ENCODE measurements around the gene PITPNC1. TPM values are rescaled to one million over a fixed set of nuclear protein-coding genes. Genes with fewer than 3 reads are reported as not detected.
"Not testable (repeated sequence)": the region's sequence is repeated elsewhere in the genome, so short reads cannot be mapped to it uniquely, and the experiment has no call there.

The PITPNC1 gene
- total and polyA plus RNA-seq, 4 experiments from 2014 or later, result 68.4 to 124 (median 89.9) TPM

DNA sequence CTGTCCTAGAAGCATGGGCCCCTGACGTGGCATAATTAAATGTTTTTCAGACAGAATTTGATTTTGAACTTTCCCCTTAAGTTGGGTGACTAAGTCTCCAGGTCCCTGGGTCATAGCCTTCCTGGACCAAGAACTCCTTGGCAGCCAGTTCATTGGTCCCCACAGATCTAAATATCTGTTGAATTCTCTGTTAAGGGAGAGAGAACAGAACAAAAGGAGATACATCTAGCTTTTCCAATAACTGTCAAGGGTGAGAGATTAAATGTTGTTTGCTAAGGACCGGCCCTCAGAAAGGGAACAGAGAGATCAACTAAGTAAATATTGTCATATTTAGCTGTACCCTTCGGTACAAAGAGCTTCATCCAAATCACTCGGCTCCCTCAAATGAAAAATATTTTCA lies 262.5 kb downstream of the PITPNC1 start:
- Histone ChIP-seq H3K9me3 (ENCODE audit: control insufficient read depth in 1 of 2, low read length in 2 of 2) (no peaks in the 10 kb centered on the region), H3K27me3 (ENCODE audit: insufficient read depth, low read length) (no peaks in the 10 kb centered on the region), H3K4me1 (ENCODE audit: insufficient read depth, low read length) (no peaks in the 10 kb centered on the region), H3K27ac (ENCODE audit: low read depth, low read length) (no peak overlapping the region), H3K4me3 (ENCODE audit: low read length in 2 of 2) (no peak overlapping the region), H3K36me3 (ENCODE audit: insufficient read depth, low read length) (peaks cover 12% of the 10 kb centered on the region)
- POLR2A ChIA-PET (ENCODE audit: partially characterized antibody), result no interaction called here
- CTCF ChIA-PET (ENCODE audit: partially characterized antibody), result interaction anchor here (1.1 to 2.0 kb wide), 3 partner anchors 9 to 12 kb away, joined by 3 to 5 read pairs (median 5); no protein-coding TSS in a partner anchor
- no peak for DNase-seq
- Mint-ChIP-seq H3K27ac (peak overlapping the region in 3 of 7 donors; percentile 31 to 47 (median 36)), H3K9me3 (no peaks in the 10 kb centered on the region), H3K27me3 (no peaks in the 10 kb centered on the region), H3K4me3 (no peak overlapping the region), H3K4me1 (peaks cover 0 to 8% (median under 1%) of the 10 kb centered on the region in 4 donors), H3K36me3 (peaks cover 15 to 44% of the 10 kb centered on the region in 2 donors)
- intact Hi-C loops (cut with micrococcal nuclease), result no loop called here

DNA sequence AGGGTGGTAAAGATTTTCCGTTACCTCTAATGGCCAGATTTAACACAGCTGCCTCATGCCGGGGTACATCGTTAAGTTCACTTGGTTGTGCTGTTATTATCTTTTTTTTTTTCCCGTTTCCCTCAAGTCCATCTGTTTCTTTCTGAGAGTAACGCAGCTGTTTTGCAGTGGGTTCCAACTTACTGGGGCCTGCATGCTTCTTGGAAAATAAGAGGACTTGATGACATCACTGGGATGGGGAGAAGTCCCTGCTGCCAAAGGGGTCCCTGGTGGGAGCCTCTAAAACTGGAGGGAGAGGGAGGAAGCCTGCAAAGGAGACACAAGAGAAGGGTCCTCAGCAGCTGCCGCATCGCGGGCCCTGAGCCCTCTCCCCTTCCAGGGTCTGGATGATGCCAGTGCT lies 262.9 kb downstream of the PITPNC1 start:
- Histone ChIP-seq H3K27me3 (ENCODE audit: insufficient read depth, low read length) (no peaks in the 10 kb centered on the region), H3K4me3 (ENCODE audit: low read length in 2 of 2) (no peak overlapping the region), H3K4me1 (ENCODE audit: insufficient read depth, low read length) (no peaks in the 10 kb centered on the region), H3K27ac (ENCODE audit: low read depth, low read length) (no peak overlapping the region), H3K36me3 (ENCODE audit: insufficient read depth, low read length) (peaks cover 12% of the 10 kb centered on the region), H3K9me3 (ENCODE audit: control insufficient read depth in 1 of 2, low read length in 2 of 2) (no peaks in the 10 kb centered on the region)
- DNase-seq, result no peak
- H3K36me3 Mint-ChIP-seq, result peaks cover 13 to 44% of the 10 kb centered on the region in 2 donors
- POLR2A ChIA-PET (ENCODE audit: partially characterized antibody), result no interaction called here
- H3K9me3 Mint-ChIP-seq, result no peaks in the 10 kb centered on the region
- CTCF ChIA-PET (ENCODE audit: partially characterized antibody), result interaction anchor here (1.1 to 2.0 kb wide), 3 partner anchors 9 to 11 kb away, joined by 3 to 5 read pairs (median 5); no protein-coding TSS in a partner anchor
- no peak overlapping the region for H3K4me3 Mint-ChIP-seq
- H3K27ac Mint-ChIP-seq, result no peak overlapping the region
- no peaks in the 10 kb centered on the region for H3K27me3 Mint-ChIP-seq
- intact Hi-C loops (cut with micrococcal nuclease), result no loop called here
- peaks cover 0 to 8% (median under 1%) of the 10 kb centered on the region in 4 donors for H3K4me1 Mint-ChIP-seq

DNA sequence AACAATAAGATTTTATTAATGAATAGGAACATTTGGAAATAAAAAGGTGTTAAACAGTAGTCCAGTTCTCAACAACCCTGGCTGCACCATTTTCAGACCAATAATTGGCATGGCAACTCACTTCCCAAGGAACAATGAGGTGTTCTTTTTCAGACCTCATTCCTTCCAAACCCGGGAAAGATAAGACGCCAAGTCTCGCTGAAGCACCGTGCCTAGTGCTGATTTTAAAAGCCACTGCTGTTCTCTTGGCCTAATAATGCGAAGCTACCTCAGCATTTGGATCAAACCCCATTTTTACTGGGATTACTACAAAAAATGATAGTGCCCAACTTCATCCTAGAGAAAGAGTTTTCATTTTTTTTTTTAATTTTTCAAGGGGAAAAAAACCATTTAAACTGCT lies 265.4 kb downstream of the PITPNC1 start:
- H3K27ac ChIP-seq (ENCODE audit: low read depth, low read length), result no peak overlapping the region
- H3K4me3 ChIP-seq (ENCODE audit: low read length in 2 of 2), result no peak overlapping the region
- intact Hi-C loops (cut with micrococcal nuclease), result no loop called here
- DNase-seq, result no peak
- H3K9me3 Mint-ChIP-seq, result no peaks in the 10 kb centered on the region
- no peak overlapping the region for H3K4me3 Mint-ChIP-seq
- H3K9me3 ChIP-seq (ENCODE audit: control insufficient read depth in 1 of 2, low read length in 2 of 2), result no peaks in the 10 kb centered on the region
- no peaks in the 10 kb centered on the region for H3K27me3 Mint-ChIP-seq
- no peaks in the 10 kb centered on the region for H3K4me1 ChIP-seq (ENCODE audit: insufficient read depth, low read length)
- peaks cover 0 to 7% (median under 1%) of the 10 kb centered on the region in 4 donors for H3K4me1 Mint-ChIP-seq
- H3K36me3 Mint-ChIP-seq, result peaks cover 3 to 31% of the 10 kb centered on the region in 2 donors
- no peaks in the 10 kb centered on the region for H3K27me3 ChIP-seq (ENCODE audit: insufficient read depth, low read length)
- H3K36me3 ChIP-seq (ENCODE audit: insufficient read depth, low read length), result no peaks in the 10 kb centered on the region
- H3K27ac Mint-ChIP-seq, result no peak overlapping the region
- ChIA-PET POLR2A (ENCODE audit: partially characterized antibody) (no interaction called here), CTCF (ENCODE audit: partially characterized antibody) (no interaction called here)

DNA sequence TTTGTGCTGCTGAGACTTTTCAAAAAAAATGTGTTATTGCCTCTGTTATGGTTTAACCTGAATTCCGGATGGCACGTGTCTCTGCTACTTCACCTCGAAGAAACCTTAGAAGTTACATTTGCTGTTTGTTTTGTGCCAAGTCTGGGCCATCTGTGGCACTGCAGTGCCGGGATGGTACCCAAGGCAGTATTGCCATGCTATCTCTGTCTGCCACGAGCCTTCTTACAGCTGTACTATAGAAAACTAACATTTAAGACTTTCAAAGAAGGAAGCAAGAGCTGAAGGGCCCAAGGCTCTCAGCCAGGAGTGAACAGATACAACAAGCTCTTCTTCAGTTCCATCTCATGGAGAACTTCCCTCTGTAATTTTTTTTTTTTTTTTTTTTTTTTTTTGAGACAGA lies 267.0 kb downstream of the PITPNC1 start:
- Mint-ChIP-seq H3K27me3 (no peaks in the 10 kb centered on the region), H3K36me3 (peaks cover 0 to 21% of the 10 kb centered on the region in 2 donors), H3K4me3 (no peak overlapping the region), H3K27ac (peak overlapping the region in 2 of 7 donors; percentile 52 to 75), H3K4me1 (peaks cover 0 to 7% (median 4%) of the 10 kb centered on the region in 4 donors), H3K9me3 (no peaks in the 10 kb centered on the region)
- no peak for DNase-seq
- no peaks in the 10 kb centered on the region for H3K27me3 ChIP-seq (ENCODE audit: insufficient read depth, low read length)
- POLR2A ChIA-PET (ENCODE audit: partially characterized antibody), result no interaction called here
- H3K4me1 ChIP-seq (ENCODE audit: insufficient read depth, low read length), result no peaks in the 10 kb centered on the region
- CTCF ChIA-PET (ENCODE audit: partially characterized antibody), result interaction anchor here (0.7 kb wide), 1 partner anchor 483 kb away, joined by 4 read pairs; no protein-coding TSS in a partner anchor
- H3K27ac ChIP-seq (ENCODE audit: low read depth, low read length), result no peak overlapping the region
- intact Hi-C loops (cut with micrococcal nuclease), result no loop called here
- H3K4me3 ChIP-seq (ENCODE audit: low read length in 2 of 2), result no peak overlapping the region
- no peaks in the 10 kb centered on the region for H3K36me3 ChIP-seq (ENCODE audit: insufficient read depth, low read length)
- no peaks in the 10 kb centered on the region for H3K9me3 ChIP-seq (ENCODE audit: control insufficient read depth in 1 of 2, low read length in 2 of 2)

DNA sequence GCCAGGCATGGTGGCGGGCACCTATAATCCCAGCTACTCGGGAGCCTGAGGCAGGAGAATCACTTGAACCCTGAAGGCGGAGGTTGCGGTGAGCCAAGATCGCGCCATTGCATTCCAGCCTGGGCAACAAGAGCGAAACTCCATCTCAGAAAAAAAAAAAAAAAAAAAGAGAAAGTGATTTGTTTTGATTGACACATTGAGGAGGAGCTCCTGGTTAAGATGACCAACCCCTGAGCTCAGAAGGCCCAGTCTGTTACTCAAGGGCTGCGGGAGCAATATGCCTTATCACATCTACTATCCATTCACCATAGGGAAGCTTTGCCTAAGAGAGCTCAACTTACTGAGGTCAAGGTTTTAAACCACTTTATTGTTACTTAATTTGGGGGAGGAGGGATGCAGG lies 268.1 kb downstream of the PITPNC1 start:
- CTCF ChIA-PET (ENCODE audit: partially characterized antibody), result interaction anchor here (1.5 kb wide), 1 partner anchor 270 kb away, joined by 5 read pairs; no protein-coding TSS in a partner anchor
- not testable (repeated sequence) for H3K27me3 Mint-ChIP-seq
- POLR2A ChIA-PET (ENCODE audit: partially characterized antibody), result interaction anchor here (0.6 to 1.0 kb wide), 2 partner anchors 239 to 266 kb away, joined by 3 read pairs; no protein-coding TSS in a partner anchor

DNA sequence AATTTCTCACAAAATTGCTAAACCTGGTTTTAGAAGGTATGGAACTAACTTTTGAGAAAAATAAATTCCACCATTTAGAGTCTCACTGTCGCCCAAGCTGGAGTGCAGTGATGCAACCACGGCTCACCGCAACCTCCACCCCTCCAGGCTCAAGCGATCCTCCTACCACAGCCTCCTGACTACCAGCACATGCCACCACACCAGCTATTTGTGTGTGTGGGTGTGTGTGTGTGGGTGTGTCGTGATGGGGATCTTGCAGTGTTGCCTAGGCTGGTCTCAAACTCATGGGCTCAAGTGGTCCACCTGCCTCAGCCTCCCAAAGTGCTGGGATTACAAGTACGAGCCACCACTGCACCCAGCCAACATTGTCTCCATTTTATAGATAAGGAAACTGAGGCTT lies 269.4 kb downstream of the PITPNC1 start:
- Mint-ChIP-seq H3K27me3 (no peaks in the 10 kb centered on the region), H3K36me3 (peaks cover 1 to 24% of the 10 kb centered on the region in 2 donors), H3K9me3 (no peaks in the 10 kb centered on the region), H3K4me1 (peaks cover 0 to 9% (median 8%) of the 10 kb centered on the region in 4 donors), H3K27ac (peak overlapping the region in 1 of 7 donors; percentile 42), H3K4me3 (no peak overlapping the region)
- Histone ChIP-seq H3K36me3 (ENCODE audit: insufficient read depth, low read length) (no peaks in the 10 kb centered on the region), H3K4me3 (ENCODE audit: low read length in 2 of 2) (no peak overlapping the region), H3K9me3 (ENCODE audit: control insufficient read depth in 1 of 2, low read length in 2 of 2) (no peaks in the 10 kb centered on the region), H3K27me3 (ENCODE audit: insufficient read depth, low read length) (no peaks in the 10 kb centered on the region), H3K4me1 (ENCODE audit: insufficient read depth, low read length) (no peaks in the 10 kb centered on the region), H3K27ac (ENCODE audit: low read depth, low read length) (no peak overlapping the region)
- intact Hi-C loops (cut with micrococcal nuclease), result no loop called here
- ChIA-PET CTCF (ENCODE audit: partially characterized antibody) (interaction anchor here (0.9 to 1.5 kb wide), 2 partner anchors 9 to 271 kb away, joined by 3 to 5 read pairs; no protein-coding TSS in a partner anchor), POLR2A (ENCODE audit: partially characterized antibody) (no interaction called here)
- DNase-seq, result no peak

More for the DNA sequence above, 268.1 kb downstream of the PITPNC1 start:
- H3K9me3 Mint-ChIP-seq; H3K27me3 ChIP-seq (ENCODE audit: insufficient read depth, low read length); H3K27ac ChIP-seq (ENCODE audit: low read depth, low read length); H3K27ac Mint-ChIP-seq; H3K4me3 ChIP-seq (ENCODE audit: low read length in 2 of 2); H3K4me1 ChIP-seq (ENCODE audit: insufficient read depth, low read length); H3K4me1 Mint-ChIP-seq; H3K9me3 ChIP-seq (ENCODE audit: control insufficient read depth in 1 of 2, low read length in 2 of 2); intact Hi-C loops (cut with micrococcal nuclease); H3K36me3 ChIP-seq (ENCODE audit: insufficient read depth, low read length); DNase-seq; H3K4me3 Mint-ChIP-seq: not testable (repeated sequence)
- peaks cover 0 to 23% of the 10 kb centered on the region in 2 donors for H3K36me3 Mint-ChIP-seq

DNA sequence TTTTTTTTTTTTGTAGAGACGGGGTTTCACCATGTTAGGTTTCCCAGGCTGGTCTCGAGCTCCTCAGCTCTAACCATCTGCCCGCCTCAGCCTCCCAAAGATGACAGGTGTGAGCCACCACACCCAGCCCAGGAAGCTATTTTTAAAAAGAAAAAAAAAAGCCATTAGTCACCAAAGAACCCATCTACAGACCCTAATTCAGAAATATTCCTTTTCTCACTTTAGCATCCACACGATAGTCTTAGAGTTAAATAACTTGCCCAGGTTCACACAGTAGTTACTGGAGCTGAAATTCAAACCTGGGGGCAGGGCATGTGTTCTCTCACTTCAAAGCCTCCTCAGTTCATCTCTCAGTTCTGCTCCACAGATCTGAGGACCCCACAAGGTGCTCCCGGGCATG lies 270.4 kb downstream of the PITPNC1 start:
- intact Hi-C loops (cut with micrococcal nuclease), result no loop called here
- H3K4me3 Mint-ChIP-seq, result no peak overlapping the region
- peak overlapping the region in 2 of 7 donors; percentile 46 to 56 for H3K27ac Mint-ChIP-seq
- H3K9me3 Mint-ChIP-seq, result no peaks in the 10 kb centered on the region
- Histone ChIP-seq H3K4me3 (ENCODE audit: low read length in 2 of 2) (no peak overlapping the region), H3K27me3 (ENCODE audit: insufficient read depth, low read length) (no peaks in the 10 kb centered on the region), H3K9me3 (ENCODE audit: control insufficient read depth in 1 of 2, low read length in 2 of 2) (no peaks in the 10 kb centered on the region), H3K27ac (ENCODE audit: low read depth, low read length) (no peak overlapping the region), H3K36me3 (ENCODE audit: insufficient read depth, low read length) (no peaks in the 10 kb centered on the region), H3K4me1 (ENCODE audit: insufficient read depth, low read length) (no peaks in the 10 kb centered on the region)
- no peaks in the 10 kb centered on the region for H3K27me3 Mint-ChIP-seq
- peaks cover 7 to 27% of the 10 kb centered on the region in 2 donors for H3K36me3 Mint-ChIP-seq
- CTCF ChIA-PET (ENCODE audit: partially characterized antibody), result interaction anchor here (0.8 to 1.7 kb wide), 3 partner anchors 32 to 274 kb away, joined by 3 to 5 read pairs (median 4); no protein-coding TSS in a partner anchor
- POLR2A ChIA-PET (ENCODE audit: partially characterized antibody), result interaction anchor here (0.6 kb wide), 3 partner anchors 51 to 268 kb away, joined by 3 to 4 read pairs (median 3); no protein-coding TSS in a partner anchor
- H3K4me1 Mint-ChIP-seq, result peaks cover 0 to 11% (median 8%) of the 10 kb centered on the region in 4 donors
- no peak for DNase-seq

All from CD4-positive, alpha-beta memory T cell (primary cell).